Measurements from ENCODE around the gene LY86.

Gene LY86

GRCh38 chr6:6588064-6588923 is at the start of gene LY86:
TSS of gene LY86 (plus strand) at chr6:6588720. CDS start at chr6:6588735, 15 bp downstream.
- DNase-seq: no peak

- DNase-seq: no peak
Measured at GRCh38 chr6:6539036-6539435, 49.5 kb upstream of the LY86 start.

- DNase-seq: no peak
Measured at GRCh38 chr6:6542357-6542756, 46.2 kb upstream of the LY86 start.

GRCh38 chr6:6543181-6543879 is 45.2 kb upstream of the LY86 start:
- DNase-seq: no peak

GRCh38 chr6:6545616-6546317 is 42.8 kb upstream of the LY86 start:
- DNase-seq: no peak

GRCh38 chr6:6546318-6547109 is 42.0 kb upstream of the LY86 start:
- peak; percentile 10 for DNase-seq

GRCh38 chr6:6547110-6547879 is 41.2 kb upstream of the LY86 start:
- DNase-seq: peak; percentile 81

- DNase-seq: peak; percentile 45
Measured at GRCh38 chr6:6556161-6556737, 32.3 kb upstream of the LY86 start.

- peak; percentile 25 for DNase-seq
Measured at GRCh38 chr6:6556738-6557503, 31.6 kb upstream of the LY86 start.

- no peak for DNase-seq
Measured at GRCh38 chr6:6557504-6557839, 31.0 kb upstream of the LY86 start.

- DNase-seq: peak; percentile 21
Measured at GRCh38 chr6:6557886-6558285, 30.6 kb upstream of the LY86 start.

- DNase-seq: no peak
Measured at GRCh38 chr6:6559994-6560570, 28.4 kb upstream of the LY86 start.

- DNase-seq: no peak
Measured at GRCh38 chr6:6560909-6561308, 27.6 kb upstream of the LY86 start.

- DNase-seq: no peak
Measured at GRCh38 chr6:6564154-6564553, 24.4 kb upstream of the LY86 start.

- DNase-seq: no peak
Measured at GRCh38 chr6:6565069-6565468, 23.5 kb upstream of the LY86 start.

GRCh38 chr6:6565488-6565887 is 23.0 kb upstream of the LY86 start:
- DNase-seq: no peak

GRCh38 chr6:6566766-6567165 is 21.8 kb upstream of the LY86 start:
- DNase-seq: no peak

GRCh38 chr6:6569096-6569810 is 19.3 kb upstream of the LY86 start:
- no peak for DNase-seq

- no peak for DNase-seq
Measured at GRCh38 chr6:6569811-6570164, 18.7 kb upstream of the LY86 start.
